Astrocyte (in vitro differentiated cells and primary cell): ENCODE results near the gene LYRM4.

ENCODE experiments used
- EZH2 ChIP-seq: IDR thresholded peaks from 2 replicates; pipeline ENCODE4 v1.6.1; 2012; ENCODE audit warnings: mild to moderate bottlenecking, low read length, inconsistent platforms; ENCODE audit not compliant: insufficient read depth
- TF ChIP-seq, protein P1 (sequence below): IDR thresholded peaks from 2 replicates; pipeline ENCODE4 v1.5.1; 2011; ENCODE audit warnings: low read depth, mild to moderate bottlenecking, inconsistent platforms, low read length, moderate library complexity; ENCODE audit not compliant: insufficient read depth

DNA sequence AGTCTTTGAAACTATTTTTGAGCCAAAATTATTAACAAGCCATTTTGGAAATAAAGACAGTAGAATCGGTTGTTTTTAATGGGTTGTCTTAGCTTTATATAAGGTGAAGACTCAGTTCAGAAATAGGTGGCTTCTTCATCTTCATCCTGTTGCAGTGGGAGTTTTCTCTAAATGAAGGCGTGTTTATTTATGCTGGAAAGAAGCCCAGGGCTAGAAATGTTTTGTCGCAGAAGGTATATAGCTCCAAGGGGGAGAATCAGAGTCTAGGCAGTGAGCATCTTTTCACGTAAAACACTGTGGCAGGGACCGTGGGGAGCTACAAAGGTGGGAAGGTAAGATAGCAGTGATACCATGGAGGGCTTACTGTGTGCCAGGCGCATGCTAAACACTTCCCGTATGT is 34.9 kb upstream of the LYRM4 start:
- TF ChIP-seq, protein P1, sequence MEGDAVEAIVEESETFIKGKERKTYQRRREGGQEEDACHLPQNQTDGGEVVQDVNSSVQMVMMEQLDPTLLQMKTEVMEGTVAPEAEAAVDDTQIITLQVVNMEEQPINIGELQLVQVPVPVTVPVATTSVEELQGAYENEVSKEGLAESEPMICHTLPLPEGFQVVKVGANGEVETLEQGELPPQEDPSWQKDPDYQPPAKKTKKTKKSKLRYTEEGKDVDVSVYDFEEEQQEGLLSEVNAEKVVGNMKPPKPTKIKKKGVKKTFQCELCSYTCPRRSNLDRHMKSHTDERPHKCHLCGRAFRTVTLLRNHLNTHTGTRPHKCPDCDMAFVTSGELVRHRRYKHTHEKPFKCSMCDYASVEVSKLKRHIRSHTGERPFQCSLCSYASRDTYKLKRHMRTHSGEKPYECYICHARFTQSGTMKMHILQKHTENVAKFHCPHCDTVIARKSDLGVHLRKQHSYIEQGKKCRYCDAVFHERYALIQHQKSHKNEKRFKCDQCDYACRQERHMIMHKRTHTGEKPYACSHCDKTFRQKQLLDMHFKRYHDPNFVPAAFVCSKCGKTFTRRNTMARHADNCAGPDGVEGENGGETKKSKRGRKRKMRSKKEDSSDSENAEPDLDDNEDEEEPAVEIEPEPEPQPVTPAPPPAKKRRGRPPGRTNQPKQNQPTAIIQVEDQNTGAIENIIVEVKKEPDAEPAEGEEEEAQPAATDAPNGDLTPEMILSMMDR: no peak
- no peak for TF ChIP-seq EZH2
